ENCODE results near the gene PTPRN2.

DNA sequence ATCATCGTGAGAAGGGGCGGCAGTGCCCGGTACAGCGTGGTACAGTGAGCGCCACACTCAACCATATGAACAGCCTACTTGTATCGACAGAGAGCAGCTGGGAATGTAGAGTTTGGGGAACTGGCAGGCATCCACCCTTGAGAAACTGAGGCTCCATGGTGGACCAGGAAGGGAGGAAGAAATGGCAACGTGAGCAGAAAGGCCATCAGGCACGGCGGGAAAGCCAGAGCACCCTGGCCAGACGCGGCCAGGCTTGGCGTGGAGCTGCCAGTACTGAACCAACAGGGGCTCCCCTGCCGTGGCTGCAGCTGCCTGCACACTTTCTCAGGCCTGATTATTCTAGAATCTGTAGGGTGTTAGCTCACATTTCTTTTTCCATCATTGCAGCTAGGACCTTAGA, 442.3 kb downstream of the PTPRN2 start:
- TF ChIP-seq EZH2 (IDR thresholded peaks at IDR 0.05) (no peak), CTCF (IDR thresholded peaks at IDR 0.05 in 2 of 3, conservative IDR thresholded peaks at IDR 0.05 in 1 of 3; ENCODE audit: borderline replicate concordance in 1 of 3, insufficient read depth in 1 of 3, low read depth in 2 of 3, low read length in 2 of 3) (no peak), ZNF274 (IDR thresholded peaks at IDR 0.05; ENCODE audit: low read depth, low read length) (no peak), POLR2A (IDR thresholded peaks at IDR 0.05; ENCODE audit: borderline replicate concordance, extremely low read depth, insufficient read depth, insufficient read length) (no peak), POLR2AphosphoS5 (IDR thresholded peaks at IDR 0.05; ENCODE audit: low read depth, low read length) (no peak), CBX3 (IDR thresholded peaks at IDR 0.05; ENCODE audit: low read depth) (no peak), EGR1 (IDR thresholded peaks at IDR 0.05; ENCODE audit: low read depth) (no peak), CEBPB (IDR thresholded peaks at IDR 0.05; ENCODE audit: low read depth) (no peak), ZFX (IDR thresholded peaks at IDR 0.05) (no peak), SP1 (IDR thresholded peaks at IDR 0.05; ENCODE audit: low read depth) (no peak), FOSL1 (IDR thresholded peaks at IDR 0.05; ENCODE audit: low read depth) (no peak)
- TF ChIP-seq, protein P1, sequence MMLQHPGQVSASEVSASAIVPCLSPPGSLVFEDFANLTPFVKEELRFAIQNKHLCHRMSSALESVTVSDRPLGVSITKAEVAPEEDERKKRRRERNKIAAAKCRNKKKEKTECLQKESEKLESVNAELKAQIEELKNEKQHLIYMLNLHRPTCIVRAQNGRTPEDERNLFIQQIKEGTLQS (IDR thresholded peaks at IDR 0.05) = no peak
